NCI-H748 (cell line): Measurements from ENCODE around the gene TRPM3.
"Not testable (repeated sequence)": the region's sequence is repeated elsewhere in the genome, so short reads cannot be mapped to it uniquely, and the experiment has no call there.

Source experiments
- DNase-seq: peaks from one replicate; lab custom pipeline; 2025; ENCODE audit not compliant: unreplicated experiment; lab: John Stamatoyannopoulos, UW

The TRPM3 gene

GRCh38 chr9:71001780-71002386 lies 119.5 kb downstream of the TRPM3 start:
- peak; percentile 49 for DNase-seq

- no peak for DNase-seq
Measured at GRCh38 chr9:70998962-70999361, 122.5 kb downstream of the TRPM3 start.

GRCh38 chr9:70995511-70995910 lies 125.9 kb downstream of the TRPM3 start:
- no peak for DNase-seq

- DNase-seq: no peak
Measured at GRCh38 chr9:70994582-70994981, 126.8 kb downstream of the TRPM3 start.

- DNase-seq: no peak
Measured at GRCh38 chr9:70988551-70988950, 132.9 kb downstream of the TRPM3 start.

GRCh38 chr9:70987986-70988385 lies 133.4 kb downstream of the TRPM3 start:
- no peak for DNase-seq

GRCh38 chr9:70986984-70987383 lies 134.4 kb downstream of the TRPM3 start:
- no peak for DNase-seq

- DNase-seq: no peak
Measured at GRCh38 chr9:70983723-70984295, 137.6 kb downstream of the TRPM3 start.

- no peak for DNase-seq
Measured at GRCh38 chr9:70981312-70981711, 140.1 kb downstream of the TRPM3 start.

- DNase-seq: no peak
Measured at GRCh38 chr9:70979966-70980365, 141.5 kb downstream of the TRPM3 start.

- no peak for DNase-seq
Measured at GRCh38 chr9:70978085-70978484, 143.3 kb downstream of the TRPM3 start.

GRCh38 chr9:70975821-70976220 lies 145.6 kb downstream of the TRPM3 start:
- DNase-seq: no peak

- DNase-seq: no peak
Measured at GRCh38 chr9:70971723-70972122, 149.7 kb downstream of the TRPM3 start.

- DNase-seq: not testable (repeated sequence)
Measured at GRCh38 chr9:70966380-70966779, 155.0 kb downstream of the TRPM3 start.

GRCh38 chr9:70964861-70965260 lies 156.6 kb downstream of the TRPM3 start:
- DNase-seq: no peak

- no peak for DNase-seq
Measured at GRCh38 chr9:70963554-70963953, 157.9 kb downstream of the TRPM3 start.

- no peak for DNase-seq
Measured at GRCh38 chr9:70962761-70963440, 158.5 kb downstream of the TRPM3 start.

- DNase-seq: no peak
Measured at GRCh38 chr9:70959366-70959765, 162.1 kb downstream of the TRPM3 start.

GRCh38 chr9:70954596-70955143 lies 166.8 kb downstream of the TRPM3 start:
- DNase-seq: no peak

- no peak for DNase-seq
Measured at GRCh38 chr9:70954126-70954525, 167.3 kb downstream of the TRPM3 start.

GRCh38 chr9:70951749-70952727 lies 169.4 kb downstream of the TRPM3 start:
- DNase-seq: no peak
